Measurements from ENCODE around the gene DBNDD1. TPM values are rescaled to one million over a fixed set of nuclear protein-coding genes. Genes with fewer than 3 reads are reported as not detected.
"Not testable (repeated sequence)": the region's sequence is repeated elsewhere in the genome, so short reads cannot be mapped to it uniquely, and the experiment has no call there.

The DBNDD1 gene
- total RNA-seq, 1 donor from 2014 or later = 2.7 TPM

- H3K4me3 ChIP-seq = no peak overlapping the region
- H3K4me1 ChIP-seq = no peaks in the 10 kb centered on the region
- H3K36me3 ChIP-seq = peaks cover 0 to 24% of the 10 kb centered on the region in 2 donors
- no peaks in the 10 kb centered on the region for H3K9me3 ChIP-seq
- no peaks in the 10 kb centered on the region for H3K27me3 ChIP-seq
- intact Hi-C loops (cut with DNase I) = no loop called here
- TF ChIP-seq CTCF (IDR thresholded peaks at IDR 0.05) = no peak
- no peak overlapping the region for H3K27ac ChIP-seq
- DNase-seq (ENCODE audit: low spot score in 2 of 2) = no peak
Observed at GRCh38 chr16:90001761-90002503, 17.3 kb downstream of the DBNDD1 start.

- no peak for DNase-seq (ENCODE audit: low spot score in 2 of 2)
- H3K4me3 ChIP-seq = no peak overlapping the region
- H3K4me1 ChIP-seq = no peaks in the 10 kb centered on the region
- intact Hi-C loops (cut with DNase I) = no loop called here
- TF ChIP-seq CTCF (IDR thresholded peaks at IDR 0.05) = no peak
- peaks cover 0 to 28% of the 10 kb centered on the region in 2 donors for H3K36me3 ChIP-seq
- H3K9me3 ChIP-seq = no peaks in the 10 kb centered on the region
- H3K27me3 ChIP-seq = no peaks in the 10 kb centered on the region
- no peak overlapping the region for H3K27ac ChIP-seq
Observed at GRCh38 chr16:90000733-90001427, 18.4 kb downstream of the DBNDD1 start.

GRCh38 chr16:89999831-90000574 is 19.3 kb downstream of the DBNDD1 start:
- intact Hi-C loops (cut with DNase I) = no loop called here
- H3K4me1 ChIP-seq = no peaks in the 10 kb centered on the region
- TF ChIP-seq CTCF (IDR thresholded peaks at IDR 0.05) = no peak

GRCh38 chr16:89996178-89996489 is 23.1 kb downstream of the DBNDD1 start:
- no peaks in the 10 kb centered on the region for H3K4me1 ChIP-seq
- DNase-seq (ENCODE audit: low spot score in 2 of 2) = no peak
- intact Hi-C loops (cut with DNase I) = no loop called here
- H3K4me3 ChIP-seq = no peak overlapping the region
- no peak for TF ChIP-seq CTCF (IDR thresholded peaks at IDR 0.05)
- no peaks in the 10 kb centered on the region for H3K9me3 ChIP-seq
- H3K36me3 ChIP-seq = peaks cover 29 to 62% of the 10 kb centered on the region in 2 donors
- no peaks in the 10 kb centered on the region for H3K27me3 ChIP-seq
- peak overlapping the region; percentile 72 to 78 for H3K27ac ChIP-seq

More at GRCh38 chr16:89999831-90000574, 19.3 kb downstream of the DBNDD1 start:
- no peak for DNase-seq (ENCODE audit: low spot score in 2 of 2)
- Histone ChIP-seq H3K27me3 (no peaks in the 10 kb centered on the region), H3K36me3 (peaks cover 0 to 28% of the 10 kb centered on the region in 2 donors), H3K4me3 (no peak overlapping the region), H3K27ac (no peak overlapping the region), H3K9me3 (no peaks in the 10 kb centered on the region)

GRCh38 chr16:89995475-89996177 is 23.6 kb downstream of the DBNDD1 start:
- H3K27me3 ChIP-seq; intact Hi-C loops (cut with DNase I); H3K4me3 ChIP-seq; H3K4me1 ChIP-seq; H3K9me3 ChIP-seq: not testable (repeated sequence)
- DNase-seq (ENCODE audit: low spot score in 2 of 2) = peak in 1 of 2 donors; percentile 77
- H3K36me3 ChIP-seq = peaks cover 34 to 68% of the 10 kb centered on the region in 2 donors
- H3K27ac ChIP-seq = peak overlapping the region; percentile 72 to 78

- peak in 1 of 2 donors; percentile 80 for DNase-seq (ENCODE audit: low spot score in 2 of 2)
- H3K27me3 ChIP-seq; H3K9me3 ChIP-seq; intact Hi-C loops (cut with DNase I); H3K4me3 ChIP-seq; H3K4me1 ChIP-seq: not testable (repeated sequence)
- H3K27ac ChIP-seq = peak overlapping the region; percentile 72 to 78
- H3K36me3 ChIP-seq = peaks cover 36 to 67% of the 10 kb centered on the region in 2 donors
Observed at GRCh38 chr16:89994721-89995474, 24.4 kb downstream of the DBNDD1 start.

All from ascending aorta (tissue), 2 donors.